OCI-LY7 (cell line): ENCODE data around the gene KIAA1210.

Experiments
- CTCF ChIP-seq: fragments of 200-600 bp; sonication (generic); conservative IDR thresholded peaks from 2 replicates; pipeline ENCODE4 v1.5.1; 2014; ENCODE audit warnings: mild to moderate bottlenecking, antibody characterized with exemption, low read length, moderate library complexity, mixed read lengths
- EZH2phosphoT487 ChIP-seq: fragments of 200-600 bp; sonication (generic); IDR thresholded peaks from 2 replicates; pipeline ENCODE4 v1.6.1; 2018; ENCODE audit warnings: low read depth, borderline replicate concordance, mild to moderate bottlenecking, mixed run types, antibody characterized with exemption, low read length, moderate library complexity, mixed read lengths

- TF ChIP-seq CTCF (no peak), EZH2phosphoT487 (no peak)
Observed at GRCh38 chrX:119069762-119070161, 57.9 kb downstream of the KIAA1210 start.
